Calu3 (cell line): ENCODE data around the gene TM4SF20. TPM values are rescaled to one million over a fixed set of nuclear protein-coding genes. Genes with fewer than 3 reads are reported as not detected.
A peak's percentile ranks its signal among the peaks of the same experiment; 100 is the strongest.

Source experiments
- BruUV-seq: library from RNA; stranded (reverse); fragments of 400-500 nt; replicated peaks from 2 replicates; lab custom pipeline; 2021; lab: Mats Ljungman, UMichigan
- CTCF ChIA-PET: fragments of 300-600 bp; sonication (Branson Sonifier 250); formaldehyde crosslinking; loops from one replicate; lab custom pipeline; 2022; ENCODE audit warnings: antibody characterized with exemption; lab: Charles Lee
- DNase-seq: peaks from one replicate; pipeline ENCODE4 v3.0.0; 2022
- H3K27ac Mint-ChIP-seq: one replicate; pipeline ENCODE4 v1.8.0; 2022; ENCODE audit warnings: mixed read lengths; ENCODE audit not compliant: unreplicated experiment
- H3K27me3 Mint-ChIP-seq: one replicate; pipeline ENCODE4 v1.8.0; 2022; ENCODE audit warnings: mixed read lengths; ENCODE audit not compliant: unreplicated experiment
- H3K36me3 Mint-ChIP-seq: one replicate; pipeline ENCODE4 v1.8.0; 2022; ENCODE audit warnings: mild to moderate bottlenecking, moderate library complexity, mixed read lengths; ENCODE audit not compliant: insufficient read depth, unreplicated experiment
- H3K4me1 Mint-ChIP-seq: one replicate; pipeline ENCODE4 v1.8.0; 2022; ENCODE audit warnings: mild to moderate bottlenecking, low read depth, mixed read lengths; ENCODE audit not compliant: unreplicated experiment
- H3K4me3 Mint-ChIP-seq: one replicate; pipeline ENCODE4 v1.8.0; 2022; ENCODE audit warnings: mild to moderate bottlenecking, low read depth, moderate library complexity, mixed read lengths; ENCODE audit not compliant: unreplicated experiment
- H3K9me3 Mint-ChIP-seq: one replicate; pipeline ENCODE4 v1.8.0; 2022; ENCODE audit warnings: low read depth, mixed read lengths; ENCODE audit not compliant: unreplicated experiment
- CTCF ChIP-seq: fragments of 200-600 bp; IDR thresholded peaks from one replicate; pipeline ENCODE4 v1.8.0; 2022; ENCODE audit warnings: antibody characterized with exemption; ENCODE audit not compliant: unreplicated experiment
- intact Hi-C: fragments of 100-400 bp; cut with micrococcal nuclease; formaldehyde crosslinking; loops from one replicate; pipeline ENCODE4 v1.10.0; 2022; ENCODE audit not compliant: unreplicated experiment
- total RNA-seq: library from RNA; stranded (reverse); gene quantifications from 2 replicates; pipeline ENCODE4 v1.2.3, GENCODE V29; 2022

The TM4SF20 gene
- total RNA-seq, 1 experiment from 2014 or later: not detected

- no peak for DNase-seq
- no peak overlapping the region for H3K27ac Mint-ChIP-seq
- CTCF ChIA-PET: no interaction called here
- no TSS peak for BruUV-seq
- no peaks in the 10 kb centered on the region for H3K9me3 Mint-ChIP-seq
- no peaks in the 10 kb centered on the region for H3K27me3 Mint-ChIP-seq
- peaks cover 13% of the 10 kb centered on the region for H3K4me1 Mint-ChIP-seq
- TF ChIP-seq CTCF: no peak
- H3K4me3 Mint-ChIP-seq: no peak overlapping the region
- H3K36me3 Mint-ChIP-seq: peaks cover 5% of the 10 kb centered on the region
- intact Hi-C loops: no loop called here
Measured at GRCh38 chr2:227341553-227341952, 37.6 kb downstream of the TM4SF20 start.

GRCh38 chr2:227340106-227340505 lies 39.0 kb downstream of the TM4SF20 start:
- no TSS peak for BruUV-seq
- CTCF ChIA-PET: interaction anchor here (1.1 kb wide), 1 partner anchor 210 kb away, joined by 4 read pairs; no protein-coding TSS in a partner anchor
- peaks cover 13% of the 10 kb centered on the region for H3K4me1 Mint-ChIP-seq

GRCh38 chr2:227339098-227339599 lies 40.0 kb downstream of the TM4SF20 start:
- peaks cover 16% of the 10 kb centered on the region for H3K36me3 Mint-ChIP-seq
- no peak overlapping the region for H3K27ac Mint-ChIP-seq
- CTCF ChIA-PET: interaction anchor here (0.7 to 1.1 kb wide), 4 partner anchors 12 to 209 kb away, joined by 3 to 4 read pairs (median 4); no protein-coding TSS in a partner anchor
- intact Hi-C loops: no loop called here
- TF ChIP-seq CTCF: no peak
- no TSS peak for BruUV-seq
- no peaks in the 10 kb centered on the region for H3K27me3 Mint-ChIP-seq
- H3K4me3 Mint-ChIP-seq: no peak overlapping the region
- peaks cover 13% of the 10 kb centered on the region for H3K4me1 Mint-ChIP-seq
- peak; percentile 6 for DNase-seq
- H3K9me3 Mint-ChIP-seq: no peaks in the 10 kb centered on the region

More at GRCh38 chr2:227340106-227340505, 39.0 kb downstream of the TM4SF20 start:
- Mint-ChIP-seq H3K36me3 (peaks cover 9% of the 10 kb centered on the region), H3K9me3 (no peaks in the 10 kb centered on the region), H3K27ac (no peak overlapping the region), H3K4me3 (no peak overlapping the region), H3K27me3 (no peaks in the 10 kb centered on the region)
- no peak for TF ChIP-seq CTCF
- DNase-seq: no peak
- intact Hi-C loops: no loop called here

- no peaks in the 10 kb centered on the region for H3K9me3 Mint-ChIP-seq
- TF ChIP-seq CTCF: no peak
- CTCF ChIA-PET: no interaction called here
- intact Hi-C loops: no loop called here
- no TSS peak for BruUV-seq
- H3K4me1 Mint-ChIP-seq: peaks cover 13% of the 10 kb centered on the region
- no peaks in the 10 kb centered on the region for H3K27me3 Mint-ChIP-seq
- DNase-seq: no peak
- no peak overlapping the region for H3K27ac Mint-ChIP-seq
- H3K36me3 Mint-ChIP-seq: peaks cover 21% of the 10 kb centered on the region
- no peak overlapping the region for H3K4me3 Mint-ChIP-seq
Measured at GRCh38 chr2:227337442-227337841, 41.7 kb downstream of the TM4SF20 start.
